GM23248 (cell line): ENCODE data around the gene SELENOO.

Experiments
- EZH2 ChIP-seq: fragments of 200-600 bp; sonication (generic); IDR thresholded peaks from 2 replicates; pipeline ENCODE4 v1.6.1; 2018; ENCODE audit warnings: antibody characterized with exemption, mild to moderate bottlenecking; ENCODE audit not compliant: insufficient read depth, poor library complexity, severe bottlenecking
- EZH2phosphoT487 ChIP-seq: fragments of 200-600 bp; sonication (generic); IDR thresholded peaks from 2 replicates; pipeline ENCODE4 v1.6.1; 2018; ENCODE audit warnings: antibody characterized with exemption, moderate library complexity, mild to moderate bottlenecking, low read depth; ENCODE audit not compliant: insufficient read depth

DNA sequence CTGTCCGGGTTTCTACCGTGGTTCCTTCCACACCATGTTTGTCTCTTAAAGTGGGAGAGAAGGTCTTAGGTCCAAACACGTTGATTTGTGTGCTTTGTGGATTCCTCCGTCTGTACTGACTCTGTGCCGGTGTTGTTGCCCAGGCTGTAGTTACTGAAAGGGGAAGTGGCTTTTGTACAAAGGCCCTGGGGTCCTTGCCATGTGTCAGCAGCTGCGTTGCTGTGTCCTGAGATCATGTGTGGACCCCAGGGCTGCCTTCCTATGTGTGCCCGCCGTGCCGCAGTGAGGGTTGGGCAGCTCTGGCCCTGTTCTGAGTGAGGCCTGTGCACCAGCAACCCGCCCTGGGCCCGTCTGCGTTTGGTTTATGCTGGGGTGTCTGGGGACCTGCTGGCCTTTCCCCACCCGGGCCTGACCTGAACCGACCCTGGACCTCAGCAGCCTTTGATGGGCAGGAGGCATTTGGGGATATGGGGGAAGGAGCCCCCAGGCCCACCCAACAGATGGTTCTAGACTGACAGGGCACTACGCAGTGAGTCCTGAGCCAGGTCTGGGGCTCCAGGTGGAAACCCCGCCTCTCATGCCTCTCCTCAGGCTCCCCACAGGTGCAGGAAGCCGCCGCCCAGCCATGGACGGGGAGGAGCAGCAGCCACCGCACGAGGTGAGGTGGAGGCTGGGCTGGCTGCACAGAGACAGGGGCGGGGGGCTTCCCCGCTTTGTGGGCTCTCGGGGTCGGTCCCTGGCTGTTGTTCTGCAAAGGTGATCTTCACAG is 8.2 kb upstream of the SELENOO start:
- TF ChIP-seq EZH2 (no peak), EZH2phosphoT487 (no peak)
